Measurements from ENCODE around the gene ZNF367.

The ZNF367 gene

GRCh38 chr9:96437454-96437853, 19.3 kb upstream of the ZNF367 start:
- DNase-seq (ENCODE audit: low read depth in 1 of 2, low spot score in 1 of 2) = no peak

- DNase-seq (ENCODE audit: low read depth in 1 of 2, low spot score in 1 of 2) = no peak
Observed at GRCh38 chr9:96436456-96437126, 18.4 kb upstream of the ZNF367 start.

- DNase-seq (ENCODE audit: low read depth in 1 of 2, low spot score in 1 of 2) = no peak
Observed at GRCh38 chr9:96436063-96436455, 17.9 kb upstream of the ZNF367 start.

GRCh38 chr9:96435345-96435744, 17.2 kb upstream of the ZNF367 start:
- DNase-seq (ENCODE audit: low read depth in 1 of 2, low spot score in 1 of 2) = no peak

- DNase-seq (ENCODE audit: low read depth in 1 of 2, low spot score in 1 of 2) = no peak
Observed at GRCh38 chr9:96430377-96430776, 12.2 kb upstream of the ZNF367 start.

GRCh38 chr9:96429732-96430131, 11.6 kb upstream of the ZNF367 start:
- no peak for DNase-seq (ENCODE audit: low read depth in 1 of 2, low spot score in 1 of 2)

DNA sequence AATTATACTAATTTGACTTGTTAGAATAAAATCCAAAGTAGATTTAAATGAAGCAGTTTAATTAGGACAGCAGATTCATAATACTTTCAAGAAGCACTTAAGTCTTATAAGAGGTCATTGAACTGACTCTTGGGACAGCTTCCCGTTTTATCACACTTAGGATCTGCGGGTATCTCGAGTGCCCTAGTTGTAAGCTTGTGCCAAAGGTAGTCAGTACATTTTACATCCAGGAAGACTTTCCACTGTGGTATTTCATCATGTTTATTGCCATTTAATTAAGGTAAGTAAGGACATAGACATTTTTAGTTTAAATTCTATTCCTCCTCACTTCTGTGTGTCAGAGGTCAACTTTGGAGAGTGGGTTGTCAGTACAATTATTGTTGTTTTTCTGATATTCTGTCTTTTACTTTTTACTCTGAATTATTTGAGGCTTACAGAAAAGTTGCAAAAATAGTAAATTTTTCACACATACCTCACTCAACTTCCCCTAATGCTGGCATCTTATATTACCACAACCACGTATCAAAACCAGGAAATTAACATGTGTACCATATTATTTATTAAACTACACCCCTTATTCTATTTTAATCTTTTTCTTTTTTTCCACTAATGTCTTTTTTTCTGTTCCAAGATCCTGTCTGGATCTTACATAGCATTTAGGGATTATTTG, 7.5 kb upstream of the ZNF367 start:
- DNase-seq (ENCODE audit: low read depth in 1 of 2, low spot score in 1 of 2) = no peak

DNA sequence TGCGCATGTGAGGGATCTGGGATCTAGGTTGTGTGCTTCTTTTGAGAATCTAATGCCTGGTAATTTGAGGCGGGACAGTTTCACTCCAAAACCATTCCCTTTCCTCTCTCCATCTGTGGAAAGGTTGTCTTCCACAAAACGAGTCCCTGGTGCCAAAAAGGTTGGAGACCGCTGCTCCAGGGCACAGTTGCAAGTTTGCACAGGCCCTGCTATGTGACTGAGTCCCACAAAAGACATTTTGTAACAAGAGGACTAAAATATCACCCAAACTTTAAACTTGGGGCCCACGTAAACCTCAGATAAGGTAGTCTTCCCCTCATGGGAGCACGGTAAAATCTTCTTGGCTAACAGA, 5.8 kb upstream of the ZNF367 start:
- DNase-seq (ENCODE audit: low read depth in 1 of 2, low spot score in 1 of 2) = no peak

GRCh38 chr9:96423322-96423984, 5.3 kb upstream of the ZNF367 start:
- no peak for DNase-seq (ENCODE audit: low read depth in 1 of 2, low spot score in 1 of 2)

DNA sequence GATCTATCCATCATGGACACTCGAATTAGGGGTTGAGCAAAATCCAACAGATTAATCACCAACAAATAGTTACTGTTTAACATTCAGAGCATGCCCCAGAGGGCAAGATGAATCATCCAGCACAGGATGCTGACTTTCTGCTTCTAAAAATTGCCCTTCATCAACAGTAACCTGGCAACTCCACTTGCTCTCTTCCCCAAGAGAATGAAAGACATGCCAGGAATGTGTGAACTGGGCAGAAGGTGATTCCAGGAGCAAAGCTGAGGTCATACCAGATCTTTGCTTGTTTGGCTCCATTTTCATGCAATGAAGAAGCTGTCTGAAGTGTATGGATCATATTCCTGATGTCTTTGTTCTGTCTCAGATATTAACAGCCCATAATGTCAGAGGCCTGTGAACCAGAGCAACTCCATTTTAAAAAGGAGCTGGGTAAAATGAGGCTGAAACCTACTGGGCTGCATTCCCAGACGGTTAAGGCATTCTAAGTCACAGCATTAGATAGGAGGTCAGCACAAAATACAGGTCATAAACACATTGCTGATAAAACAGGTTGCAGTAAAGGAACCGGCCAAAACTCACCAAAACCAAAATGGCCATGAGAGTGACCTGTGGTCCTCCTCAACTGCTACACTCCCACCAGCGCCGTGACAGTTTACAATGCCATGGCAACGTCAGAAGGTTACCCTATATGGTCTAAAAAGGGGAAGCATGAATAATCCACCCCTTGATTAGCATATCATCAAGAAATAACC, 2.5 kb upstream of the ZNF367 start:
- no peak for DNase-seq (ENCODE audit: low read depth in 1 of 2, low spot score in 1 of 2)

DNA sequence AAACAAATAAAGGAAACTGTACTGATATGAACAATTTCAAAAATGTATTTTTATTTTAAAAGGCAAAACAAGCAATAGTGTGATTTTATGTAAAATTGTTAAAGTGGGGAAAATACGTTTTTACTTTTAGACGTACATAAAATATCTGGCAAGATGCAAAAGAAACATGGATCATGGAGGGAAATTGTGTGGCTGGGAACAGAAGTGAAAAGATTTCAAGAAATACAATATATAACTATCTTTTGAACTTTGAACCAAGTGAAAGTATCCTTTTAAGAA, 1.5 kb upstream of the ZNF367 start:
- DNase-seq (ENCODE audit: low read depth in 1 of 2, low spot score in 1 of 2) = no peak

GRCh38 chr9:96418920-96419690, 935 bp upstream of the ZNF367 start:
- peak; percentile 12 to 31 for DNase-seq (ENCODE audit: low read depth in 1 of 2, low spot score in 1 of 2)

- DNase-seq (ENCODE audit: low read depth in 1 of 2, low spot score in 1 of 2) = peak in 1 of 2 donors; percentile 7
Observed at GRCh38 chr9:96417661-96418082, 498 bp downstream of the ZNF367 start.

GRCh38 chr9:96417051-96417586, 1.1 kb downstream of the ZNF367 start:
- peak; percentile 87 to 89 for DNase-seq (ENCODE audit: low read depth in 1 of 2, low spot score in 1 of 2)

GRCh38 chr9:96413302-96414221, 4.6 kb downstream of the ZNF367 start:
- DNase-seq (ENCODE audit: low read depth in 1 of 2, low spot score in 1 of 2) = no peak

DNA sequence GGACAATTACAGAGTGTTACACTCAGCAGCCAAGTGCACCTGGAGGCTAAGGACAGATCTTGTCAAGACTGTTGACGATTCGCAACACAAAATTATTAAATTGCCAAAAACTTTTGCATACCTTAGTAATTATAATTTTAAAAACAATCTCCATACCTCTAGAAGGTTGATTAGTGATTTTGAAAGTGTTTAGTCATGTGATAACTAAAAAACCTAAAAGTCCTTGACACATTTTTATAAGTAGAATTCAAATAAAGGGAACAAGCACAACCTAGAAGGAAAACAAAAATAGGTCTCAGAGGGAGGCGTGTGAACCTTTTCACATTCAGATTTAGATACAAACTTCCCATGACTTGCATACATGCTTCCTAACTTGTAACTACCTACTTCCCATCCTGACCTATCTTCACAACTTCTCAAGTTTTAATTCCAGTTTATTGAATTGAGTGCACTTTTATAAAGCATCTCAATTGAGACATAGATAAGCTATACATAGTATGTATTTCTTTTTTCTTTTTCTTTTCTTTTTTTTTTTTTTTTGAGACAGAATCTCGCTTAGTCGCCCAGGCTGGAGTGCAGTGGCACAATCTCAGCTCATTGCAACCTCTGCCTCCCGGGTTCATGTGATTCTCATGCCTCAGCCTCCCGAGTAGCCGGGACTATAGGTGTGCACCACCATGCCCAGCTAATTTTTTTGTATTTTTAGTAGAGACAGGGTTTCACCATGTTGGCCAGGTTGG, 5.8 kb downstream of the ZNF367 start:
- DNase-seq (ENCODE audit: low read depth in 1 of 2, low spot score in 1 of 2) = no peak

DNA sequence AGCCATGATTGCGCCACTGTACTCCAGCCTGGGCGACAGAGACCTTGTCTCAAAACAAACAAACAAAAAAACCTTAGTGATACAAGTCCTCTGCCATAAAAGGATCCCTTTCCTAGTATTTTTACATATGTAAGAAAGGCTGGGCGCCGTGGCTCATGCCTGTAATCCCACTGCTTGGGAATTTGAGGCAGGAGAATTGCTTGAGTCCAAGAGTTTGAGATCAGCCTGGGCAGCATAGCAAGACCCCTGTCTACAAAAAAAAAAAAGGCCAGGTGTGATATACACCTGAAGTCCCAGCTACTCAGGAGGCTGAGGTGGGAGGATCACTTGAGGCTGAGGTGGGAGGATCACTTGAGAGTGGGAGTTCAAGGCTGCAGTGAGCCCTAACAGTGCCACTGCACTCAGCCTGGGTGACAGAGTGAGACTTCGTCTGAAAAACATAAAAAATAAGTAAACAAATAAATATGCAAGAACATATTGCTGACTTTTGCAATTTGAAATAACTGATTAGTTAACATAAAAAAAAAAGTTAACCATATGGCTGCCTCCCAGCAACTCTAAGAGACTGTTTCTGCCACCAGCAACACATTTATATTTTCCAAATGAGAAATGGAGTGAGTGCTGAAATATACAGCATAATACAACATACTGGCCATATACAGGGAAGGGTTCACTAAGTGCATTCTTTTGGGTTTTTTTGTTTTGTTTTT, 6.9 kb downstream of the ZNF367 start:
- no peak for DNase-seq (ENCODE audit: low read depth in 1 of 2, low spot score in 1 of 2)

- no peak for DNase-seq (ENCODE audit: low read depth in 1 of 2, low spot score in 1 of 2)
Observed at GRCh38 chr9:96408409-96409280, 9.5 kb downstream of the ZNF367 start.
